ENCODE measurements around the gene NUTM2A.
"Not testable (repeated sequence)": the region's sequence is repeated elsewhere in the genome, so short reads cannot be mapped to it uniquely, and the experiment has no call there.

The NUTM2A gene, protein sequence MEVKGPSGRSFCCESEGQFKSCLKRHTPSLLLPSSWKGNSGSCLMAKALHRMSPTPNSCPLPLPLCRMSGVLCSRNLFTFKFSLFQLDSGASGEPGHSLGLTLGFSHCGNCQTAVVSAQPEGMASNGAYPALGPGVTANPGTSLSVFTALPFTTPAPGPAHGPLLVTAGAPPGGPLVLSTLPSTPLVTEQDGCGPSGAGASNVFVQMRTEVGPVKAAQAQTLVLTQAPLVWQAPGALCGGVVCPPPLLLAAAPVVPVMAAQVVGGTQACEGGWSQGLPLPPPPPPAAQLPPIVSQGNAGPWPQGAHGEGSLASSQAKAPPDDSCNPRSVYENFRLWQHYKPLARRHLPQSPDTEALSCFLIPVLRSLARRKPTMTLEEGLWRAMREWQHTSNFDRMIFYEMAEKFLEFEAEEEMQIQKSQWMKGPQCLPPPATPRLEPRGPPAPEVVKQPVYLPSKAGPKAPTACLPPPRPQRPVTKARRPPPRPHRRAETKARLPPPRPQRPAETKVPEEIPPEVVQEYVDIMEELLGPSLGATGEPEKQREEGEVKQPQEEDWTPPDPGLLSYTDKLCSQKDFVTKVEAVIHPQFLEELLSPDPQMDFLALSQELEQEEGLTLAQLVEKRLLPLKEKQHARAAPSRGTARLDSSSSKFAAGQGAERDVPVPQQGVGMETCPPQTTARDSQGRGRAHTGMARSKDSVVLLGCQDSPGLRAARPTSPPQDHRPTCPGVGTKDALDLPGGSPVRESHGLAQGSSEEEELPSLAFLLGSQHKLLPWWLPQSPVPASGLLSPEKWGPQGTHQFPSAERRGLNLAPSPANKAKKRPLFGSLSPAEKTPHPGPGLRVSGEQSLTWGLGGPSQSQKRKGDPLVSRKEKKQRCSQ

GRCh38 chr10:87225148-87225547 is at the start of gene NUTM2A:
Gene NUTM2A (plus strand): TSS chr10:87225448. CDS start chr10:87225831, 383 bp downstream.
- DNase-seq, result not testable (repeated sequence)

DNA sequence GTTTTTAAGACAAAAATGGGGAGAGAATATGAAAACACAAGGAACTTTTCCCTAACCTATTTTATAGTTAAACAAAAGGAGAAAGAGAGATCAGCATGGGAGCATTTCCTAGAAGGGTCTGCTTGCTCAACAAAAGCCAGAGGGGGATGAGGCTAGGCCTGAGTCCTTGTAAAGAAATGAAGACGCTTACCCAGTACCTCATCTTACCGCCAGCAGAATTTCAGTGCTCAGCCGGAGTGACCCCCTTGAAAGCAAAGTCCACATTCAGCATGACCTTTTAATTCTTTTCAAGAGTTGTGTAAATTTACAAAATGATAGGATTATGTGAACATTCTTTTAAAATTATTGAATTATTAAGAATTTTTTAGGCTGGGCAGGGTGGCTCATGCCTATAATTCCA is 47.7 kb upstream of the NUTM2A start:
- DNase-seq, result not testable (repeated sequence)

- DNase-seq, result not testable (repeated sequence)
Measured at GRCh38 chr10:87184421-87184820, 40.8 kb upstream of the NUTM2A start.

GRCh38 chr10:87186016-87186415 is 39.2 kb upstream of the NUTM2A start:
- not testable (repeated sequence) for DNase-seq

GRCh38 chr10:87187573-87187972 is 37.7 kb upstream of the NUTM2A start:
- DNase-seq, result not testable (repeated sequence)

GRCh38 chr10:87191841-87192240 is 33.4 kb upstream of the NUTM2A start:
- DNase-seq, result not testable (repeated sequence)

GRCh38 chr10:87200924-87201323 is 24.3 kb upstream of the NUTM2A start:
- DNase-seq, result not testable (repeated sequence)

GRCh38 chr10:87204801-87205200 is 20.4 kb upstream of the NUTM2A start:
- DNase-seq, result not testable (repeated sequence)

- DNase-seq, result not testable (repeated sequence)
Measured at GRCh38 chr10:87206922-87207321, 18.3 kb upstream of the NUTM2A start.

DNA sequence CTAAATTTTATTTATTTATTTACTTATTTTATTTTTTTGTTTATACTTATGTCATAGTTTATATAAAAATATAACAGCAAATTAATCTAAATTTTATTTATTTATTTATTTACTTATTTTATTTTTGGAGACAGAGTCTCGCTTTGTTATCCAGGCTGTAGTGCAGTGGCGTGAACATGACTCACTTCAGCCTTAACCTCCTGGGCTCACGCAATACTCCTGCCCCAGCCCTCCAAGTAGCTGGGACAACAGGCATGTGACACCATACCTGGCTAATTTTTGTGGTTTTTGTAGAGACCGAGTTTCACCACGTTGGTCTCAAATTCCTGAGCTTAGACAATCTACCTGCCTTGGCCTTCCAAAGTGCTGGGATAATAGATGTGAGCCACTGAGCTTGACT is 14.9 kb upstream of the NUTM2A start:
- not testable (repeated sequence) for DNase-seq

GRCh38 chr10:87211848-87212247 is 13.4 kb upstream of the NUTM2A start:
- not testable (repeated sequence) for DNase-seq

DNA sequence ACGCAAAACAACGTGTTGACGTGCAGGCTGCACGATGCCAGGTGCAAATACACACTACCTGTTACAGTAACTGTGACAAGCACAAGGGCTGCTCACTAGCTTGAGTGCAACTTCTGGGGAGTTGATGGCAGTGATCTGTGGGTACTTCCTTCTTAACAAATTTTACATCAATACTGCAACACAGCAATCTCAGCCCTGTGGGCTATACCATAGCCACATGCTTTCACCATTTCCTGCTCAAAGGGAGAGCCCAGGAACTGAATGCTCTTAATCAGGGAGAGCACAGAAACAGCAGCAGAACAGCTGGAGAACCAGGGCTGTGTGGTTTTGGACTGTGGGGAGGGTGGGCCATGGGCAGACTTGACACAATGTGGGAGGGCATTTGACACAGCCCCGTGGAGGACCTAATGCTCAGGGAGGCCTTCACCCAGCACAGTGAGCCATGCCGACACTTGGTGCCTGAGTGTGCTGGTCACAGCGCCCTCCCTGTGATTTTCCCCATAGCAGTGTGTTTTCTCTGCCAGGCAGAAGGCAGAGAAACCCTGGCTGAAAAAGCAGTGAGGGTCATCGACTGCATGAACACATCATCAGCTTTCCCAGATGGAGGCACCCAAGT is 12.0 kb upstream of the NUTM2A start:
- DNase-seq, result not testable (repeated sequence)

- not testable (repeated sequence) for DNase-seq
Measured at GRCh38 chr10:87213806-87214205, 11.4 kb upstream of the NUTM2A start.

GRCh38 chr10:87216120-87216519 is 9.1 kb upstream of the NUTM2A start:
- not testable (repeated sequence) for DNase-seq

DNA sequence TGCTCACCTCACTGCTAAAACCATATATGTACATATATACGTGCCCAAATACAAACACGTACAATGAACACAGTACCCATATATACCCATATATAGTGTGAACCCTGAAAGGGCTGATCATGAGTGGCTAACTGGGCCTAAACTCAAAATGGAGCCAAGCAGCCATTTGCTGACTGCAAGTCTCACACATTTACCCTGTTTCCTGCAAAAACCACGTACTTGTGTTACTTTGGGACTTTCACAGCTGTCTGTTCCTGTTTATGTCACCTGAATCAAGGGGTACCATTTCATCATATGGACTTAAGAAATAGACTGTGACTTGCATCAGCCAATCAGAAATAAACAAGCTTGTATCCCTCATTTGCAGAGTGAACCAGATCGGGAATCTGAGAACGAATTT is 5.9 kb upstream of the NUTM2A start:
- not testable (repeated sequence) for DNase-seq

GRCh38 chr10:87222789-87223188 is 2.5 kb upstream of the NUTM2A start:
- not testable (repeated sequence) for DNase-seq

DNA sequence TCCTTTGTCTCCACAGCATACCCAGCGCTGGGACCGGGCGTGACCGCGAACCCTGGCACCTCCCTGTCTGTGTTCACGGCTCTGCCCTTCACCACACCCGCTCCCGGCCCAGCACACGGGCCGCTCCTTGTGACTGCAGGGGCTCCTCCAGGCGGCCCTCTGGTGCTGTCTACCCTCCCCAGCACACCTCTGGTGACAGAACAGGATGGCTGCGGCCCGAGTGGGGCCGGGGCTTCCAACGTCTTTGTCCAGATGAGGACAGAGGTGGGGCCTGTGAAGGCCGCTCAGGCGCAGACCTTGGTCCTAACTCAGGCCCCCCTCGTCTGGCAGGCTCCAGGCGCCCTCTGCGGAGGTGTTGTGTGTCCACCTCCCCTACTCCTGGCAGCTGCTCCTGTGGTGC is 3.0 kb downstream of the NUTM2A start:
- not testable (repeated sequence) for DNase-seq

DNA sequence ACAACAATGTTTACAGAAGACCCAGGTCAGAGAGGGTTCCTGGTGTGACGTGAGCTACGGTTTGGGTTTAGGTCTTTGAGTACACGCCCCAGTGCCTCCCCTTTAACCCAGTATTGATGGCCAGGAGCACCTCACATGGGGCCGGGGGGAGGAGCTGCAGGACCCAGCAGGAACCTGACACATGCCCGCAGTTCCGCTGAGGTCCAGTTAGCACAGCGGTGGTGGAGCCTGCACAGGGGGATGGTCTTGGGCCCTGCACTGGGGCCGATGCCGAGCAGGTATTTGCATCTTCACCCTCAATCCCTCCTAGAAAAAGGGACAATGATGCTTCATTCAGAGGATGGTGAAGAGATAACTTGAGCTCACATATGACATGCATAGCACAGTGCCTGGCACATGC is 4.0 kb downstream of the NUTM2A start:
- not testable (repeated sequence) for DNase-seq

DNA sequence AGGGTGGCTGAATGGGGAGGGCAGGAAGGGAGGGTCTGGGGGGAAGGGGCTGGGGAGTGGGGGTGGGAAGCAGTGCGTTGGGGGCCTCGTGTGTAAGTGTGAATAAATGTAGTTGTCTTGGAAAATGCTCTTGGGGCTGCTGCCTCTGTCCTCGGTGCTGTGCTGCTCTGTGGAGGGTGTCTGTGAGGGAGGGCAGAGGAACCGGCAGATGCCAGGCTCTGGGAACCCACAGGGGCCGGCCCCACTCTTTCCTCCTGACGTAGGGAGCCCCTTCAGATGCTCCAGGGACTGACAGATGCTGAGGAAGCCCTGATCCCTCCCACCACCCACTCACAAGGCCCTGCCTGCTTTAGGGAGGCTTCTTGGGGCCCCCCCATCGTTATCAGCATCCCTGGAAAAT is 9.6 kb downstream of the NUTM2A start:
- not testable (repeated sequence) for DNase-seq

DNA sequence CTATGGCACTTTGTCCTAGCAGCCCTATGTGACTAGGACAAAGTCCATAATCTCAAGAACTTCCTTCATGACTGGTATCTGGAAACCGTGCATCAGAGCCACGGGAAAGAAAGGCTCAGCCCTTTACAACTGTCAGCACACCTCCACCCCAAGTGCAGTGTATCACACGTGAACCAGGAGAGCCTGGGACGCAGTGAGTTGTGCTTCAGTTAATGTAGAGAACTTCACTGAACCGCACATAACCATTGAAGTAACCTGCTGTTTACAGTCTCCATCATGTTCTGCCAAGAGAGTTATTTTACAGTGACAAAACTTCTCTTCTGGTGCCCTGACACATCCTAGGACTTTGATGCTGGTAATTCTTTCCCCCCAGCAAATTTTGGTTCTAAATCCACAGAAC is 12.0 kb downstream of the NUTM2A start:
- DNase-seq, result not testable (repeated sequence)

GRCh38 chr10:87239346-87239808 is 14.1 kb downstream of the NUTM2A start:
- not testable (repeated sequence) for DNase-seq

DNA sequence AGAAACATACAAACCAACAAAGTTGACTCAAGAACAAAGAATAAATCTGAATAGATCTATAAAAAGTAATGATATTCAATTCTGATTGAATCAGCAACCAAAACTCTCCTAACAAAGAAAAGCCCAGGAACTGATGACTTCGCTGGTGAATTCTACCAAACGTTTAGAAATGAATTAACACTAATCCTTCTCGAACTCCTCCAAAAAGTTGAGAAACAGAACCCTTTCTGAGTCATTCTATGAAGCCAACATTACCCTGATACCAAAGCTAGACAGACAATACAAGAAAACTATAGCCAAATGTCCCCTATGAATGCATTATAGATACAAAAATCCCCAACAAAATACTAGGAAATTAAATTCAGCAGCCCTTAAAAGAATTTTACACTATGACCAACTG is 16.9 kb downstream of the NUTM2A start:
- DNase-seq, result not testable (repeated sequence)

DNA sequence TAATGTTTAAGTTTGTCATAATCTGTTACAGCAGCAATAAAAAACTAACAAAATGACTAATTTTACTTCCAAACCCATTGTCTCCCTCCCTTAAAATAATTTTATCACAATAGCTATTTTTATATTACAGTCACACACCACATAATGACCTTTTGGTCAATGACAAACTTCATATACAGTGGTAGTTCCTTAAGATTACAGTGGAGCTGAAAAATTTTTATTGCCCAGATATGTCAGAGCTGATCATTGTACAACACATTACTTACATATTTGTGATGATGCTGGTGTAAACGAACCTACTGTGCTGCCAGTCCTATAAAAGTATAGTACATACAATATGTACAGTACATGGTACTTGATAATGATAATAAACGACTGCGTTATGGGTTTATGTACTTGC is 22.1 kb downstream of the NUTM2A start:
- not testable (repeated sequence) for DNase-seq
